Measurements from ENCODE around the gene ANKMY1.

GRCh38 chr2:240584486-240585031, 26.8 kb upstream of the ANKMY1 start:
- no peak for TF ChIP-seq CTCF (IDR thresholded peaks at IDR 0.05)
- no peak for TF ChIP-seq POLR2A (IDR thresholded peaks at IDR 0.05)

All from testis (tissue), 2 donors.